Adipose tissue (tissue), 3 donors: Measurements from ENCODE around the gene ANAPC7. TPM values are rescaled to one million over a fixed set of nuclear protein-coding genes. Genes with fewer than 3 reads are reported as not detected.
"Not testable (repeated sequence)": the region's sequence is repeated elsewhere in the genome, so short reads cannot be mapped to it uniquely, and the experiment has no call there.

ENCODE experiments used
- H3K27ac ChIP-seq: one replicate; pipeline ENCODE4 v1.5.1; 2013; ENCODE audit warnings: low read depth, low read length
- WGBS, 3 donors: extraction: QIAGEN DNeasy Blood & Tissue Kit; methylation state at CpG; one replicate each; pipeline ENCODE4 v1.1.7; 2013; 5-methylcytosine and 5-hydroxymethylcytosine counted together
- polyA plus RNA-seq, 3 donors: library from polyadenylated mRNA; stranded (reverse); fragments of 200-250 nt; gene quantifications; one replicate each; pipeline ENCODE4 v1.2.3, GENCODE V29; 2013
- donor health status: healthy with polysubstance abuse.
- donor health status: Bipolar disorder and iron deficiency.
- donor health status: healthy.

Gene ANAPC7
- 10 to 100 TPM; 12.9 to 23.0 (median 20.4) TPM for polyA plus RNA-seq

- WGBS, 3 donors: 0% methylated on average over 60 to 62 of the region's 62 CpGs
- peak within 1 kb of the TSS; percentile 6 for H3K27ac ChIP-seq
Measured at GRCh38 chr12:110403146-110403975, at the start of gene ANAPC7. Gene ANAPC7 (minus strand): TSS chr12:110403708. CDS start chr12:110403627, 81 bp downstream.

- H3K27ac ChIP-seq: no peak overlapping the region
Measured at GRCh38 chr12:110451263-110451662, 47.8 kb upstream of the ANAPC7 start.

GRCh38 chr12:110449799-110450497 is 46.4 kb upstream of the ANAPC7 start, which contains the start of gene ARPC3:
Gene ARPC3 (minus strand): TSS chr12:110450337. CDS start chr12:110450260, 77 bp downstream.
- peak within 1 kb of the TSS; percentile 96 for H3K27ac ChIP-seq
- 0 to 1% (median 1%) methylated on average over 48 to 51 of the region's 51 CpGs for WGBS, 3 donors

More at GRCh38 chr12:110451263-110451662, 47.8 kb upstream of the ANAPC7 start:
- 59 to 90% (median 61%) methylated on average over 1 of the region's 1 CpG for WGBS, 3 donors

GRCh38 chr12:110444455-110444854 is 40.9 kb upstream of the ANAPC7 start:
- no peak overlapping the region for H3K27ac ChIP-seq
- 95 to 100% (median 98%) methylated on average over 3 of the region's 3 CpGs for WGBS, 3 donors

GRCh38 chr12:110436231-110436630 is 32.7 kb upstream of the ANAPC7 start:
- H3K27ac ChIP-seq: no peak overlapping the region
- 52 to 60% (median 54%) methylated on average over 2 of the region's 2 CpGs for WGBS, 3 donors

- 82 to 90% (median 89%) methylated on average over 12 of the region's 12 CpGs for WGBS, 3 donors
- H3K27ac ChIP-seq: no peak overlapping the region
Measured at GRCh38 chr12:110431957-110432587, 28.6 kb upstream of the ANAPC7 start.

- H3K27ac ChIP-seq: not testable (repeated sequence)
- 81 to 96% (median 87%) methylated on average over 12 to 15 of the region's 15 CpGs for WGBS, 3 donors
Measured at GRCh38 chr12:110429676-110430075, 26.2 kb upstream of the ANAPC7 start.

GRCh38 chr12:110426406-110426805 is 22.9 kb upstream of the ANAPC7 start:
- WGBS, 3 donors: 27 to 51% (median 34%) methylated on average over 3 of the region's 3 CpGs
- H3K27ac ChIP-seq: no peak overlapping the region

GRCh38 chr12:110424237-110424636 is 20.7 kb upstream of the ANAPC7 start:
- H3K27ac ChIP-seq: no peak overlapping the region
- WGBS, 3 donors: 64 to 79% (median 73%) methylated on average over 3 of the region's 3 CpGs

- no peak overlapping the region for H3K27ac ChIP-seq
- WGBS, 3 donors: 72 to 85% (median 85%) methylated on average over 4 of the region's 4 CpGs
Measured at GRCh38 chr12:110421701-110422100, 18.2 kb upstream of the ANAPC7 start.

- no peak overlapping the region for H3K27ac ChIP-seq
- WGBS, 3 donors: 54 to 72% (median 55%) methylated on average over 3 of the region's 3 CpGs
Measured at GRCh38 chr12:110421159-110421661, 17.7 kb upstream of the ANAPC7 start.

GRCh38 chr12:110420644-110421043 is 17.1 kb upstream of the ANAPC7 start:
- 91 to 100% (median 98%) methylated on average over 1 of the region's 1 CpG for WGBS, 3 donors
- not testable (repeated sequence) for H3K27ac ChIP-seq

- WGBS, 3 donors: 59 to 83% (median 73%) methylated on average over 3 of the region's 3 CpGs
- not testable (repeated sequence) for H3K27ac ChIP-seq
Measured at GRCh38 chr12:110417113-110417512, 13.6 kb upstream of the ANAPC7 start.

GRCh38 chr12:110410086-110410485 is 6.6 kb upstream of the ANAPC7 start:
- 78 to 90% (median 90%) methylated on average over 6 of the region's 6 CpGs for WGBS, 3 donors
- not testable (repeated sequence) for H3K27ac ChIP-seq

- H3K27ac ChIP-seq: not testable (repeated sequence)
- WGBS, 3 donors: 75 to 92% (median 77%) methylated on average over 16 of the region's 16 CpGs
Measured at GRCh38 chr12:110405126-110405662, 1.7 kb upstream of the ANAPC7 start.

GRCh38 chr12:110403976-110404682 is 621 bp upstream of the ANAPC7 start:
- no peak overlapping the region for H3K27ac ChIP-seq
- 17 to 23% (median 20%) methylated on average over 21 of the region's 21 CpGs for WGBS, 3 donors

- 86 to 96% (median 95%) methylated on average over 4 of the region's 4 CpGs for WGBS, 3 donors
- no peak overlapping the region for H3K27ac ChIP-seq
Measured at GRCh38 chr12:110382683-110383082, 20.8 kb downstream of the ANAPC7 start.

- no peak overlapping the region for H3K27ac ChIP-seq
- 70 to 75% (median 70%) methylated on average over 2 of the region's 2 CpGs for WGBS, 3 donors
Measured at GRCh38 chr12:110379631-110380030, 23.9 kb downstream of the ANAPC7 start.
